Nephron (organoid): ENCODE measurements around the gene UGT1A8.
A peak's percentile ranks its signal among the peaks of the same experiment; 100 is the strongest.

Source experiments
- H3K27ac Mint-ChIP-seq, 3 experiments: 2 replicates each; pipeline ENCODE4 v1.8.0; 2020; ENCODE audit warnings: mixed read lengths in 3 of 3, mild to moderate bottlenecking in 2 of 3, moderate library complexity in 1 of 3
- H3K27me3 Mint-ChIP-seq: 2 replicates; pipeline ENCODE4 v1.8.0; 2021; ENCODE audit warnings: low read depth, mild to moderate bottlenecking, moderate library complexity, mixed read lengths
- H3K36me3 Mint-ChIP-seq: 2 replicates; pipeline ENCODE4 v1.8.0; 2020; ENCODE audit warnings: low read depth, mixed read lengths
- H3K4me1 Mint-ChIP-seq: 2 replicates; pipeline ENCODE4 v1.8.0; 2020; ENCODE audit warnings: mixed read lengths
- H3K4me3 Mint-ChIP-seq, 3 experiments: 2 replicates each; pipeline ENCODE4 v1.8.0; 2020; ENCODE audit warnings: mild to moderate bottlenecking in 3 of 3, mixed read lengths in 3 of 3, moderate library complexity in 2 of 3
- H3K9me3 Mint-ChIP-seq: 2 replicates; pipeline ENCODE4 v1.8.0; 2020; ENCODE audit warnings: mixed read lengths
- TF ChIP-seq, protein P1 (sequence below), 3 experiments: fragments of 200-600 bp; sonication (generic); IDR thresholded peaks; one replicate each; pipeline ENCODE4 v1.5.0; 2021; ENCODE audit warnings: antibody characterized with exemption in 3 of 3; ENCODE audit not compliant: unreplicated experiment in 3 of 3

The UGT1A8 gene

DNA sequence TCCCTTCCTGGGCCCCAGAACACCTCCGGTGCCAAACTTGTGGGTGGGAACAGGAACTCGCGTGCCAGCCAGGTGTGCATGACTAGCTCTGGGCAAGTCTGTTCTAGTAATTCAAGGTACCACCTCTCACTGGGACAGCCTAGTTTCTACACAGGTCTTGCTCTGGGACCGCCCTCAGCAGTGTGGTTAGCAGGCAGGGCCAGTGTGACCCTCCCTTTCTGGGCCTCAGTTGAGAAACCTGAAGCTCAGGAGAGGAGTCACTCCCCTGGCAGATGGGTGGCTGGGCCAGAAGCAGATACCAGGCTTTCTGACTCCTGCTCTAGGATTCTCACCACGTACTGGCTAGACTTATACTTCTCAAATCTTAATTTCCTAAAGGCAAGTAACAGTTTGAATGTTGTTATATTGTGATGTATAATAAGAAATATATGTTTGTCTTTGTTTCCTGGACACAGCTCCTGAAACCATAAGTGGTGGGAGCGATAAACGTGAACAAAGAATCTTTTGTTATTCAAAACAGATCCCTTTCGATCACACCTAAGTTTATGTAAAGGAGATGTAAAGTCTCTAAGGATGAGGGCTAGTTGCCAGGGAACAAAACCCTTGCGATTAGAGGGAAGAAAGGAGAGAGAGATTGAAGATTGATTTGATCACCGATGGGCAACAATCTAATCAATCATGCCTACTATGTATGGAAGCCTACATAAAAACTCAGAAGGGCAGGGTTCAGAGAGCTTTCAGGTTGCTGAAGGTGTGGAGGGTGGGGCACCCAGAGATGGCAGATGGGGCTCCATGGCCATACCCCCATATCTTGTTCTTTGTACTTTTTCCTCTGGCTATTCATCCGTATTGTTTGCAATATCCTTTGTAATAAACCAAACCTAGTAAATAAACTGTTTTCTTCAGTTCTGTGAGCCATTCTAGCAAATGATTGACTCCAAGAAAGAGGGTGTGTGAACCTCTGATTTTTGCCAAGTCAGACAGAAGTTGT is 74.3 kb downstream of the UGT1A8 start:
- Mint-ChIP-seq H3K4me1 (no peaks in the 10 kb centered on the region), H3K4me3 (no peak overlapping the region), H3K27ac (peak overlapping the region; percentile 14 to 55 (median 31)), H3K36me3 (no peaks in the 10 kb centered on the region), H3K9me3 (no peaks in the 10 kb centered on the region), H3K27me3 (peaks cover 1% of the 10 kb centered on the region)
- TF ChIP-seq, protein P1, sequence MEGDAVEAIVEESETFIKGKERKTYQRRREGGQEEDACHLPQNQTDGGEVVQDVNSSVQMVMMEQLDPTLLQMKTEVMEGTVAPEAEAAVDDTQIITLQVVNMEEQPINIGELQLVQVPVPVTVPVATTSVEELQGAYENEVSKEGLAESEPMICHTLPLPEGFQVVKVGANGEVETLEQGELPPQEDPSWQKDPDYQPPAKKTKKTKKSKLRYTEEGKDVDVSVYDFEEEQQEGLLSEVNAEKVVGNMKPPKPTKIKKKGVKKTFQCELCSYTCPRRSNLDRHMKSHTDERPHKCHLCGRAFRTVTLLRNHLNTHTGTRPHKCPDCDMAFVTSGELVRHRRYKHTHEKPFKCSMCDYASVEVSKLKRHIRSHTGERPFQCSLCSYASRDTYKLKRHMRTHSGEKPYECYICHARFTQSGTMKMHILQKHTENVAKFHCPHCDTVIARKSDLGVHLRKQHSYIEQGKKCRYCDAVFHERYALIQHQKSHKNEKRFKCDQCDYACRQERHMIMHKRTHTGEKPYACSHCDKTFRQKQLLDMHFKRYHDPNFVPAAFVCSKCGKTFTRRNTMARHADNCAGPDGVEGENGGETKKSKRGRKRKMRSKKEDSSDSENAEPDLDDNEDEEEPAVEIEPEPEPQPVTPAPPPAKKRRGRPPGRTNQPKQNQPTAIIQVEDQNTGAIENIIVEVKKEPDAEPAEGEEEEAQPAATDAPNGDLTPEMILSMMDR (IDR thresholded peaks at IDR 0.05; ENCODE audit: unreplicated experiment in 3 of 3), result no peak

DNA sequence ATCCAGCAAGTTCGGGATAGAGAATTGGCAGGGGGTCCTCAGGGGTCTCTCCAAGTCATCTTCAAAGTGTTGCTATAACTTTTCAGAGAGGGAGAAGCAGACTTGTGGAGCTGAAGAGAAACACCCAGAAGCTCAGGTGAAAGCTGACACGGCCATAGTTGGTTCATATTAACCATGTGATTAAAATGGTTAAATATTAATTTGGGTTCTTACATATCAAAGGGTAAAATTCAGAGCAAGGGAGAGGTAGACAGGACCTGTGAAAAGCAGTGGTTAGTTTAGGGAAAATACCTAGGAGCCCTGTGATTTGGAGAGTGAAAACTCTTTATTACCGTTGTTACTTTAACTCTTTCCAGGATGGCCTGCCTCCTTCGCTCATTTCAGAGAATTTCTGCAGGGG is 75.2 kb downstream of the UGT1A8 start, which contains the start of gene UGT1A6:
TSS of gene UGT1A6 (plus strand) at position 243 of the 400 bp plus-strand sequence. CDS start at position 358, 115 bp downstream.
- no peaks in the 10 kb centered on the region for H3K36me3 Mint-ChIP-seq
- H3K27ac Mint-ChIP-seq, result peak within 1 kb of the TSS; percentile 14 to 55 (median 31)
- TF ChIP-seq, protein P1 (IDR thresholded peaks at IDR 0.05; ENCODE audit: unreplicated experiment in 3 of 3), result no peak
- no peaks in the 10 kb centered on the region for H3K9me3 Mint-ChIP-seq
- H3K27me3 Mint-ChIP-seq, result no peaks in the 10 kb centered on the region
- H3K4me1 Mint-ChIP-seq, result no peaks in the 10 kb centered on the region
- no peak within 1 kb of the TSS for H3K4me3 Mint-ChIP-seq

DNA sequence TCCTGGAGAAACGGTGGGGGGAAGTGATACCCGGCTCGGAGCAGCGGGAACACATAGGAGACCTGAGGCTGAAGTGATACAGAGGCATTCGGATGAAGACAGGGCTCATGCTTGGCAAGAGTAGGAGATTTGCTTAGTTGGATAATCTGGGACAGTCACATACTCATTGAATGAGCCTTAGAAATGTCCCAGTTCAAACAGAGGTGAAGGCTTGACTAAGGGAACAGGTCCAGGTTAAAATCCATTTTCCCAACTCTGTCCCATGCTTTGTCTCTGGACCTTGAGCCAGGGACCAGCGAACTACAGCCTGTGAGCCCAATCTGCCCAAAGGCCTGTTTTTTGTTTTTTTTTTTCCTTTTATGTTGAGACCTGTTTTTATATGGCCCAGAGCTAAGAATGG is 76.5 kb downstream of the UGT1A8 start:
- Mint-ChIP-seq H3K9me3 (no peaks in the 10 kb centered on the region), H3K27ac (no peak overlapping the region), H3K36me3 (no peaks in the 10 kb centered on the region), H3K4me1 (no peaks in the 10 kb centered on the region), H3K4me3 (no peak overlapping the region), H3K27me3 (no peaks in the 10 kb centered on the region)
- TF ChIP-seq, protein P1 (IDR thresholded peaks at IDR 0.05; ENCODE audit: unreplicated experiment in 3 of 3), result no peak

DNA sequence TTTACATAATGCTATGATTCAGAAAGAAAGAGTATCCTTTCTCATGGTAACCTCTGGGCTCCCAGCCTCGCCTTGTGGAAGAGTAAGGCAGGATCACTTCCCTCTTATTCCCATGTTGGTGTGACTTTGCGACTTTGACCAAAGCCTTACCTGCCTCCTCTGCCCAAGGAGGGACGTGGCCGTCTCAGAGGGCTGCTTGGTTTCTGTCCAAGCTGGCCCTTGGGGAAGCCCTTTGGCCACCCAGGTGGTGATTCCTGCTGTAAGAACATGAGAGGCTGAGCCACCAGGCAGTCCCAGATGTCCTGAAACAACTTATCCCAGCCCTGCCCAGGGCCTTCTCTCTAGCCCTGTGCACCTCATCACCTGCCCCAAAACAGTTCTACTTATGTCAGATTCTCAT is 81.3 kb downstream of the UGT1A8 start:
- no peaks in the 10 kb centered on the region for H3K4me1 Mint-ChIP-seq
- peaks cover 5% of the 10 kb centered on the region for H3K9me3 Mint-ChIP-seq
- H3K27me3 Mint-ChIP-seq, result no peaks in the 10 kb centered on the region
- TF ChIP-seq, protein P1 (IDR thresholded peaks at IDR 0.05; ENCODE audit: unreplicated experiment in 3 of 3), result no peak
- H3K36me3 Mint-ChIP-seq, result no peaks in the 10 kb centered on the region
- no peak overlapping the region for H3K4me3 Mint-ChIP-seq
- H3K27ac Mint-ChIP-seq, result no peak overlapping the region

DNA sequence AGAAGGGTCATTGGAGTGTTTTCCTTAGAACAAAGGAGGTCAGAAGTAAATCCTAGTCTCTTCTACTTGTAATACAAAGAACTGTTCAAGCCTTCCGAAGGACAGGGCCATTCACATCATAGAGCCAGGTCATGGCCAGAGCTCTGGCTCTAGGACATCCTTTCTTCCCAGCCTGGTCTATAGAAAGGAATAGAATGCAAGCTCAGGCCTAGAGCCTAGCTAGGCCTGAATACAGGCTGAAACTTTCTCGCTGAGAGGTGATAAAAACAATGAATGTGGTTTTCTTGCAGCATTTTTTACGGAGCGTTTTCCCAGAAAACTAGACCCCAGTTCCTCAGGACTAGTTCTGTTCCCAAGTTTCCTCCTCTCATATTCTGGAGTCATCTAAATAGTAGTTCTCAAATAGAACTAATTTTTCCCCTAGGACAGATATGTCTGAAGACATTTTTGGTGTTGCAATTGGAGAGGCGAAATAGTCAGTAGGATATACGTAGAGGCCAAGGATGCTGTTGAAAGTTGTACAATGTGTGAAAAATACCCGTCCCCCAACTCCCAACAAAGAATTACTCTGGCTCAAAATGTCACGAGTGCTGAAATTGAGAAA is 82.1 kb downstream of the UGT1A8 start:
- peaks cover 11% of the 10 kb centered on the region for H3K9me3 Mint-ChIP-seq
- TF ChIP-seq, protein P1 (IDR thresholded peaks at IDR 0.05; ENCODE audit: unreplicated experiment in 3 of 3), result no peak
- no peaks in the 10 kb centered on the region for H3K27me3 Mint-ChIP-seq
- peak overlapping the region in 1 of 3 experiments; percentile 27 for H3K27ac Mint-ChIP-seq
- no peak overlapping the region for H3K4me3 Mint-ChIP-seq
- H3K4me1 Mint-ChIP-seq, result no peaks in the 10 kb centered on the region
- H3K36me3 Mint-ChIP-seq, result no peaks in the 10 kb centered on the region
